WTC11 (cell line): ENCODE measurements around the gene NELFA. TPM values are rescaled to one million over a fixed set of nuclear protein-coding genes. Genes with fewer than 3 reads are reported as not detected.
"Not testable (repeated sequence)": the region's sequence is repeated elsewhere in the genome, so short reads cannot be mapped to it uniquely, and the experiment has no call there.

Experiments
- ATAC-seq: fragments of 200-7000 bp; cut with Tn5 transposase; 2 replicates; pipeline ENCODE4 v1.10.0; 2021; ENCODE audit warnings: mild to moderate bottlenecking, moderate library complexity
- CTCF ChIA-PET: fragments of 300-600 bp; sonication (Branson Sonifier 250); formaldehyde crosslinking; loops from one replicate; lab custom pipeline; 2021; ENCODE audit warnings: antibody characterized with exemption; lab: Charles Lee
- POLR2A ChIA-PET: fragments of 350-600 bp; sonication (Branson Sonifier 250); formaldehyde crosslinking; loops from one replicate; lab custom pipeline; 2021; ENCODE audit warnings: antibody characterized with exemption; lab: Charles Lee
- DNase-seq: peaks from one replicate; pipeline ENCODE4 v3.0.0; 2021; ENCODE audit warnings: low spot score
- H3K27ac Mint-ChIP-seq: 2 replicates; pipeline ENCODE4 v1.8.0; 2021; ENCODE audit warnings: mixed read lengths
- H3K27me3 Mint-ChIP-seq: 2 replicates; pipeline ENCODE4 v1.8.0; 2021; ENCODE audit warnings: low read depth, mild to moderate bottlenecking, moderate library complexity, mixed read lengths
- H3K36me3 Mint-ChIP-seq: 2 replicates; pipeline ENCODE4 v1.8.0; 2021; ENCODE audit warnings: mixed read lengths
- H3K4me1 Mint-ChIP-seq: 2 replicates; pipeline ENCODE4 v1.8.0; 2022; ENCODE audit warnings: mixed read lengths
- H3K4me3 Mint-ChIP-seq: 2 replicates; pipeline ENCODE4 v1.8.0; 2021; ENCODE audit warnings: mild to moderate bottlenecking, moderate library complexity, mixed read lengths
- H3K9me3 Mint-ChIP-seq: 2 replicates; pipeline ENCODE4 v1.8.0; 2021; ENCODE audit warnings: mixed read lengths
- ATF1 ChIP-seq: sonication (generic); formaldehyde crosslinking; IDR thresholded peaks from 2 replicates; pipeline ENCODE4 v1.8.1; 2023; ENCODE audit warnings: mild to moderate bottlenecking, moderate library complexity, missing genetic modification reagents
- CREB1 ChIP-seq: sonication (generic); formaldehyde crosslinking; IDR thresholded peaks from 2 replicates; pipeline ENCODE4 v1.8.0; 2023; ENCODE audit warnings: mild to moderate bottlenecking, missing genetic modification reagents
- E2F5 ChIP-seq: sonication (generic); formaldehyde crosslinking; IDR thresholded peaks from 2 replicates; pipeline ENCODE4 v1.8.1; 2022; ENCODE audit warnings: mild to moderate bottlenecking, moderate library complexity, missing genetic modification reagents
- EMX1 ChIP-seq: fragments of 250-450 bp; sonication (Bioruptor Pico); IDR thresholded peaks from 2 replicates; pipeline ENCODE4 v1.8.0; 2021; ENCODE audit warnings: mild to moderate bottlenecking
- FOXJ3 ChIP-seq: sonication (generic); formaldehyde crosslinking; IDR thresholded peaks from 2 replicates; pipeline ENCODE4 v1.9.0; 2021; ENCODE audit warnings: missing genetic modification reagents, mild to moderate bottlenecking, borderline replicate concordance
- RORB ChIP-seq: fragments of 250-450 bp; sonication (Bioruptor Pico); IDR thresholded peaks from 2 replicates; pipeline ENCODE4 v1.9.0; 2021; ENCODE audit warnings: mild to moderate bottlenecking
- SMAD3 ChIP-seq: sonication (generic); formaldehyde crosslinking; IDR thresholded peaks from 2 replicates; pipeline ENCODE4 v1.8.0; 2022; ENCODE audit warnings: missing genetic modification reagents, mild to moderate bottlenecking, borderline replicate concordance
- SOX15 ChIP-seq: fragments of 250-450 bp; sonication (Bioruptor Pico); IDR thresholded peaks from 2 replicates; pipeline ENCODE4 v1.9.0; 2021; ENCODE audit warnings: mild to moderate bottlenecking
- ZNF138 ChIP-seq: sonication (generic); formaldehyde crosslinking; conservative IDR thresholded peaks from 2 replicates; pipeline ENCODE4 v1.8.1; 2022; ENCODE audit warnings: mild to moderate bottlenecking, moderate library complexity, missing genetic modification reagents
- ZNF423 ChIP-seq: fragments of 250-450 bp; sonication (Bioruptor Pico); IDR thresholded peaks from 2 replicates; pipeline ENCODE4 v2.1.2; 2022; ENCODE audit warnings: mild to moderate bottlenecking, moderate library complexity
- ZSCAN18 ChIP-seq: fragments of 250-450 bp; sonication (Bioruptor Pico); IDR thresholded peaks from 2 replicates; pipeline ENCODE4 v2.1.2; 2022; ENCODE audit warnings: mild to moderate bottlenecking, moderate library complexity
- total RNA-seq: library from RNA; stranded (reverse); gene quantifications from 3 replicates; pipeline ENCODE4 v1.2.3, GENCODE V29; 2021
- TF ChIP-seq, protein P1 (sequence below): sonication (generic); formaldehyde crosslinking; IDR thresholded peaks from 2 replicates; pipeline ENCODE4 v1.8.0; 2023; ENCODE audit warnings: mild to moderate bottlenecking, missing genetic modification reagents
- TF ChIP-seq, protein P2 (sequence below): sonication (generic); formaldehyde crosslinking; IDR thresholded peaks from 2 replicates; pipeline ENCODE4 v1.8.1; 2022; ENCODE audit warnings: low read depth, missing genetic modification reagents, borderline replicate concordance
- TF ChIP-seq, protein P3 (sequence below): sonication (generic); formaldehyde crosslinking; IDR thresholded peaks from 2 replicates; pipeline ENCODE4 v1.8.1; 2023; ENCODE audit warnings: mild to moderate bottlenecking, missing genetic modification reagents
- TF ChIP-seq, protein P4 (sequence below): sonication (generic); formaldehyde crosslinking; IDR thresholded peaks from 2 replicates; pipeline ENCODE4 v1.8.1; 2023; ENCODE audit warnings: mild to moderate bottlenecking, missing genetic modification reagents, moderate library complexity

NELFA gene
- total RNA-seq, 1 experiment from 2014 or later: 72.6 TPM

GRCh38 chr4:1993718-1994516, 14.9 kb downstream of the NELFA start:
- Mint-ChIP-seq H3K36me3 (peaks cover 25% of the 10 kb centered on the region), H3K4me1 (peaks cover 19% of the 10 kb centered on the region)
- H3K9me3 Mint-ChIP-seq, ATAC-seq, H3K27ac Mint-ChIP-seq, POLR2A ChIA-PET, H3K4me3 Mint-ChIP-seq, DNase-seq, H3K27me3 Mint-ChIP-seq: not testable (repeated sequence)
- CTCF ChIA-PET: interaction anchor here (0.6 to 2.0 kb wide), 5 partner anchors 13 to 276 kb away, joined by 3 to 5 read pairs (median 3); no protein-coding TSS in a partner anchor

DNA sequence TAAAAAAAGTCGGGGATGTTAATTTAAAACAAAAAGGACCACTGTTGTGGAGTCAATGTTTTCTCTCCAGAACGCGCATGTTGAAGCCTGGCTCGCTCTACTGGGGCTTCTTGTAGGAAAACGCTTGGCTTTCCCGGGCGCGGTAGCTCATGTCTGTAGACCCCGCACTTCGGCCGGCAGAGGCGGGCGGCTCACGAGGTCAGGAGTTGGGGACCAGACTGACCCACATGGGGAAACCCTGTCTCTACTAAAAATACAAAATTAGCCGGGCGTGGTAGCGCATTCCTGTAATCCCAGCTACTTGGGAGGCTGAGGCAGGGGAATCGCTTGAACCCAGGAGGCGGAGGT, 15.6 kb downstream of the NELFA start:
- Mint-ChIP-seq H3K36me3 (peaks cover 30% of the 10 kb centered on the region), H3K27me3 (no peaks in the 10 kb centered on the region), H3K9me3 (no peaks in the 10 kb centered on the region), H3K27ac (no peak overlapping the region), H3K4me1 (peaks cover 11% of the 10 kb centered on the region), H3K4me3 (no peak overlapping the region)
- ChIA-PET POLR2A (no interaction called here), CTCF (interaction anchor here (0.6 to 2.0 kb wide), 7 partner anchors 12 to 276 kb away, joined by 3 to 5 read pairs (median 3); no protein-coding TSS in a partner anchor)
- TF ChIP-seq ZNF138 (CRISPR knock-in tag) (no peak), RORB (CRISPR knock-in tag) (no peak), EMX1 (CRISPR knock-in tag) (no peak), ZNF423 (CRISPR knock-in tag) (no peak), E2F5 (no peak), CREB1 (no peak), ATF1 (CRISPR knock-in tag) (no peak), SOX15 (no peak), SMAD3 (CRISPR knock-in tag) (no peak), ZSCAN18 (CRISPR knock-in tag) (no peak), FOXJ3 (CRISPR knock-in tag) (no peak)
- TF ChIP-seq, protein P1, sequence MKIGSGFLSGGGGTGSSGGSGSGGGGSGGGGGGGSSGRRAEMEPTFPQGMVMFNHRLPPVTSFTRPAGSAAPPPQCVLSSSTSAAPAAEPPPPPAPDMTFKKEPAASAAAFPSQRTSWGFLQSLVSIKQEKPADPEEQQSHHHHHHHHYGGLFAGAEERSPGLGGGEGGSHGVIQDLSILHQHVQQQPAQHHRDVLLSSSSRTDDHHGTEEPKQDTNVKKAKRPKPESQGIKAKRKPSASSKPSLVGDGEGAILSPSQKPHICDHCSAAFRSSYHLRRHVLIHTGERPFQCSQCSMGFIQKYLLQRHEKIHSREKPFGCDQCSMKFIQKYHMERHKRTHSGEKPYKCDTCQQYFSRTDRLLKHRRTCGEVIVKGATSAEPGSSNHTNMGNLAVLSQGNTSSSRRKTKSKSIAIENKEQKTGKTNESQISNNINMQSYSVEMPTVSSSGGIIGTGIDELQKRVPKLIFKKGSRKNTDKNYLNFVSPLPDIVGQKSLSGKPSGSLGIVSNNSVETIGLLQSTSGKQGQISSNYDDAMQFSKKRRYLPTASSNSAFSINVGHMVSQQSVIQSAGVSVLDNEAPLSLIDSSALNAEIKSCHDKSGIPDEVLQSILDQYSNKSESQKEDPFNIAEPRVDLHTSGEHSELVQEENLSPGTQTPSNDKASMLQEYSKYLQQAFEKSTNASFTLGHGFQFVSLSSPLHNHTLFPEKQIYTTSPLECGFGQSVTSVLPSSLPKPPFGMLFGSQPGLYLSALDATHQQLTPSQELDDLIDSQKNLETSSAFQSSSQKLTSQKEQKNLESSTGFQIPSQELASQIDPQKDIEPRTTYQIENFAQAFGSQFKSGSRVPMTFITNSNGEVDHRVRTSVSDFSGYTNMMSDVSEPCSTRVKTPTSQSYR (CRISPR knock-in tag): no peak
- TF ChIP-seq, protein P2, sequence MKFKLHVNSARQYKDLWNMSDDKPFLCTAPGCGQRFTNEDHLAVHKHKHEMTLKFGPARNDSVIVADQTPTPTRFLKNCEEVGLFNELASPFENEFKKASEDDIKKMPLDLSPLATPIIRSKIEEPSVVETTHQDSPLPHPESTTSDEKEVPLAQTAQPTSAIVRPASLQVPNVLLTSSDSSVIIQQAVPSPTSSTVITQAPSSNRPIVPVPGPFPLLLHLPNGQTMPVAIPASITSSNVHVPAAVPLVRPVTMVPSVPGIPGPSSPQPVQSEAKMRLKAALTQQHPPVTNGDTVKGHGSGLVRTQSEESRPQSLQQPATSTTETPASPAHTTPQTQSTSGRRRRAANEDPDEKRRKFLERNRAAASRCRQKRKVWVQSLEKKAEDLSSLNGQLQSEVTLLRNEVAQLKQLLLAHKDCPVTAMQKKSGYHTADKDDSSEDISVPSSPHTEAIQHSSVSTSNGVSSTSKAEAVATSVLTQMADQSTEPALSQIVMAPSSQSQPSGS: no peak
- TF ChIP-seq, protein P3, sequence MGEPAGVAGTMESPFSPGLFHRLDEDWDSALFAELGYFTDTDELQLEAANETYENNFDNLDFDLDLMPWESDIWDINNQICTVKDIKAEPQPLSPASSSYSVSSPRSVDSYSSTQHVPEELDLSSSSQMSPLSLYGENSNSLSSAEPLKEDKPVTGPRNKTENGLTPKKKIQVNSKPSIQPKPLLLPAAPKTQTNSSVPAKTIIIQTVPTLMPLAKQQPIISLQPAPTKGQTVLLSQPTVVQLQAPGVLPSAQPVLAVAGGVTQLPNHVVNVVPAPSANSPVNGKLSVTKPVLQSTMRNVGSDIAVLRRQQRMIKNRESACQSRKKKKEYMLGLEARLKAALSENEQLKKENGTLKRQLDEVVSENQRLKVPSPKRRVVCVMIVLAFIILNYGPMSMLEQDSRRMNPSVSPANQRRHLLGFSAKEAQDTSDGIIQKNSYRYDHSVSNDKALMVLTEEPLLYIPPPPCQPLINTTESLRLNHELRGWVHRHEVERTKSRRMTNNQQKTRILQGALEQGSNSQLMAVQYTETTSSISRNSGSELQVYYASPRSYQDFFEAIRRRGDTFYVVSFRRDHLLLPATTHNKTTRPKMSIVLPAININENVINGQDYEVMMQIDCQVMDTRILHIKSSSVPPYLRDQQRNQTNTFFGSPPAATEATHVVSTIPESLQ: no peak
- TF ChIP-seq, protein P4, sequence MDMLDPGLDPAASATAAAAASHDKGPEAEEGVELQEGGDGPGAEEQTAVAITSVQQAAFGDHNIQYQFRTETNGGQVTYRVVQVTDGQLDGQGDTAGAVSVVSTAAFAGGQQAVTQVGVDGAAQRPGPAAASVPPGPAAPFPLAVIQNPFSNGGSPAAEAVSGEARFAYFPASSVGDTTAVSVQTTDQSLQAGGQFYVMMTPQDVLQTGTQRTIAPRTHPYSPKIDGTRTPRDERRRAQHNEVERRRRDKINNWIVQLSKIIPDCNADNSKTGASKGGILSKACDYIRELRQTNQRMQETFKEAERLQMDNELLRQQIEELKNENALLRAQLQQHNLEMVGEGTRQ (CRISPR knock-in tag): no peak
- no peak for ATAC-seq
- no peak for DNase-seq
